ENCODE data around the gene CTNNB1.

The CTNNB1 gene

DNA sequence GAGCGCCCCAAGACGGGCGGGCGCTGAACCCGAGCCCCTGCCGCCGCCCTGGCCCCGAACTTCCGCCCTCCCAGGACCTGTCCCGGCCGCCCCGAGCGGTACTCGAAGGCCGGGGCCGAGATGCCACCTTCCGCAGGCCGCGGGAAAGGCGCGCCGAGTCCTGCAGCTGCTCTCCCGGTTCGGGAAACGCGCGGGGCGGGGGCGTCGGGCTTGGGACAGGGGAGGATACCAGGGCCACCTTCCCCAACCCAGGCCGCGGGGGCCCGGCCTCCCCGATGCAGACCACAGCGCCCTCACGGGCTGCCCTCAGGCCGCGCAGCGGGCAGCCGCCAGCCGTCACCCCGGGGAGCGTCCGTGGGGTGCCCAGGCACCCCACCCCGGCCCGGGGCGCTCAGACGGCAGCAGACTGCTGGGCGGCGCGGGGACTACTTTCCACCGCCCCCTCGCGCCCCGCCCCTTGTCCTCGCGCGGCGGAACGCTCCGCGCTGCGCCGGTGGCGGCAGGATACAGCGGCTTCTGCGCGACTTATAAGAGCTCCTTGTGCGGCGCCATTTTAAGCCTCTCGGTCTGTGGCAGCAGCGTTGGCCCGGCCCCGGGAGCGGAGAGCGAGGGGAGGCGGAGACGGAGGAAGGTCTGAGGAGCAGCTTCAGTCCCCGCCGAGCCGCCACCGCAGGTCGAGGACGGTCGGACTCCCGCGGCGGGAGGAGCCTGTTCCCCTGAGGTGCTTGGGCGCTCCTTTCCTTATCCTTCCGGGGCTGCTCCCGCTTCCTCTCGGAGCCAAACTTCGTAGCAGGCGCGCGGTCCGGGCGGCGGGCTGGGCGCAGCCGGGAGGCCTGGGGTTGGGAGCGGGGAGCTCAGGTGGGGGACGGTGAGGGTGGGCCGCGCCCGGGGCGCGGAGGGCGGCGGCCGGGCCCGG lies at the start of gene CTNNB1:
Gene CTNNB1 (plus strand): TSS at position 556 of the 916 bp plus-strand sequence. CDS start 24,564 bp downstream, outside the sequence.
- peak; percentile 79 for DNase-seq (ENCODE audit: low spot score)

DNA sequence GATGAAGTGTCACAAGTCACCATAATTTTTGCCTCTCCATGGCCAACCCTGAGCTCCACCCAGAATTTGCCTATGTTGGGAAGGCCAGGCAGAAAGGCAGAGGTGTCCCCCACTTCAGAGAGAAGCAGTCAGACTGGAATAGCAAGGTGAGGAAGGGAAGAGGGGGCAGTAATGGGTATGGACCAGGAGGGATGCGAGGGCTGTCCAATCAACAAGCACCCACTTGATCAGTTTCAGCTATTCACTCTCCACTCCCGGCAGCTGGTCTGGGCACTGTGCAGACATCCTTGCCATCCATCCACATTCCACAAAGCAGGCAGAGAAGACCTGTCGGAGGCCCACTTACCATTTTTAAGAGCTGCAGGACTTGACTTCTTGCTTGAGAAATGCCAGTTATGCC lies 43.5 kb upstream of the CTNNB1 start:
- DNase-seq (ENCODE audit: low spot score), result no peak

DNA sequence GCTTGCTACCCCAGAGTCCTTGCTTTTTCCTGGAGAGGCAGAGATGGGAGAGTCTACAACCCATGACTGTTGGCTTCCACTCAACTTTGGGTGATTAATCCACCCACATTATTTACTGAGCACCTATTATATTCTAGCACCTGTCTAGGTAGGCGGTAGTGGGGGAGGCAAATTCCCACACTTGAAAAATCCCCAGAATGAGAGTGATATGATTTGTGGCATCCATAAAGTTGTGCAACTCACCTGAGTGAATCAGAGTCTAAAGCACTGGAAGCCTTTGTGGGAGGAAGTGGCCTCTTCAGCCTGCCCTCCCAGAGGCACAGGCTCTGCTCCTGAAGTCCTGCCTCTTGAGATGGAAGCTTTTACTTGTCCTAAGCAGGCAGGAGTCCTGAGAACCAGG lies 40.4 kb upstream of the CTNNB1 start:
- DNase-seq (ENCODE audit: low spot score), result no peak

DNA sequence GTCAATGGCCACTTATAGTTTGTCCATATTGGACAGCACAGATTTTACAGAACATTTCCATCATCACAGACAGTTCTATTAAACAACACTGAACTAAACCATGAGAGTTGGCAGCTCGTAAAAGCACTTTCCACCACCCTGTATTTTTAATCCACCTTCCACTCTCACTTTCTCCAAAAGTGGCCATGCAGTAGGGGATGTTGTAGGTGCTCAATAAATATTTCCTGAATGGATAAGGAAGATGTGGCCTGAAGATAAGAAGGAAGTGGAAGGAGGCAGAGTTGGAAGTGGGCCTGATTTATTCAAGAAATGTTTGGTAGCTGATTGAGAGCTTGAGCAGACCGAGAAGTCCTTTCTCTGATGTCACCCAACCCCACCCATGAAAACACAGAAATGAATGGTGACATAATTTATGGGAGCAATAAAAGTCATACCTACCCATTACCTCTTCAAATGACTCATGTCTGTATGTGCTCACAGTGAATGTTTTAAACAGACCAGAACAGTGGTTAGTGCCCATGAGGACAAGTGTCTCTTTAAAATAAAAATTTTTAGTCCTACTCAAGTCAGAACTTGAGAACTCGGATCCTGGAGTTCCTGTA lies 39.6 kb upstream of the CTNNB1 start:
- DNase-seq (ENCODE audit: low spot score), result no peak

DNA sequence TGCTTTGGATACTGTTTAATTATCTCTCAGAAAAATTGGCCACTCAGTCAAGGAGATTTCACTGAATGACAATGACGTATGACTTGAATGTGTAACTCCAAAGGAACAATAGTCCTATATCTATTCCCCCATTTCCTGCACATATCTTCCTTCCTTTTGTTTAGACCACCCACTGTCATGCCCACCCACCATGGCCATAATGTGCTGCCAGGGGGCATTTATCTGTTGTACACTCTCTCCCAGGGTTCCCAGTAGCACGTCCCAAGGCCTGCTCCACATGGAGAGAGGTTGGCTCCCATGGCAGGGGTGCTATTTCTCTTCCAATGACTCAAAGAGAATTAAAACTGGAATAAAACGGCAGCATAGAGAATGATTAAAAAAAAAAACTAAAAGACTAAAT lies 36.8 kb upstream of the CTNNB1 start:
- no peak for DNase-seq (ENCODE audit: low spot score)

DNA sequence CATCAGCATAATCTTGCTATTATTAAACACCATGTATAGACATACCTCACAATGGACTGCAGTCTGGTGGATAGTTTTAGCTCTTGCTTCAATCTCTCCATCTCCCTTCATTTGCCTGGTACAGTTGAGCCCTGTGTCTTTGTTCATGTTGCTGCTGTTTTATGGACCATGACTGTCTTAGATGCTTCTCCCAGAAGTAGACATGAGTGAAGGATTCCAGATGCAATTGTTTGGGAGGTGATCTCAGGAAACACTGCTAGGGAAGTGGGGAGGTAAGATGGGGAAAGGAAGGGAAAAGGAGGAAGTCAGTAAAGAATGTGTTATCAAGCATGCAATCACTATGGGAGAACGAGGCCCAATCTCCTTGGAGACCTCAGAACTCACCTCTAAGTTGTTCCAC lies 36.3 kb upstream of the CTNNB1 start:
- DNase-seq (ENCODE audit: low spot score), result no peak

DNA sequence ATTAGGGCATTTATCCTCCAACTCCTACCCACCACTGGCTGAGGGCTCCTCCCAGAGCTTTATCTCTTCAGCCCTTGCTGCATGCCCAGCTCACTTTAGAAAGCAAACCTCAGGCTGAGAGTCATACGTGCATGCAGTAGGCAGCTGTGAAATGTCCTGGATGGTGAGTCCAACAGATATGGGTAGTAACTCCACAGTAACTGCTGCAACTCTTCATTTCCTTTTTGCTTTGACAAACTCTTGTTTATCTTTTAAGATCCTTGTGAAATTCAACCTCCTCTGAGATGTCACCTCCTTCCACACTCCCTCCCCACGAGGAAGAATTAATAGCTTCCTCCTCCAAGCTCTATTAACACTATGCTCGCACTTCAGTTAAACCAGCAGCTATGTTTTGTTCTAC lies 35.9 kb upstream of the CTNNB1 start:
- DNase-seq (ENCODE audit: low spot score), result no peak

DNA sequence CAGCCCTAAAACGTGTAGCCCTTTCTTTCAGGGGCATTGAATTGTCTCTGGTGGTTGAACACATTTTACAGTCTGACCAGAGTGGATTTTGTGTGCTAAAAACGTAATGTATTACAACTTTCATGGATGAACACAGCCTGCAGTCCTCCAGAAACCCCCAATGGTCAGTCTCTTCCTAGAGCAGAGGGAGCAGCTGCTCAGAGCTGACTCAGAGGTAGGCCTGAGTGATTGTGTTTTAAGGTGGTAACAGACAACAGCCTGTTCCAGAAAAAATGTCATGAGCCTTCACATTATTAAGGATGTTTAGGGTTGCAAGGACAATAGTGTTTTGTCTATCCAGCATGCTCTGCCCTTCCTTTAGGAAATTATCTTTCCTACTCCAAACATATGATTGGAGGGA lies 34.5 kb upstream of the CTNNB1 start:
- DNase-seq (ENCODE audit: low spot score), result no peak

DNA sequence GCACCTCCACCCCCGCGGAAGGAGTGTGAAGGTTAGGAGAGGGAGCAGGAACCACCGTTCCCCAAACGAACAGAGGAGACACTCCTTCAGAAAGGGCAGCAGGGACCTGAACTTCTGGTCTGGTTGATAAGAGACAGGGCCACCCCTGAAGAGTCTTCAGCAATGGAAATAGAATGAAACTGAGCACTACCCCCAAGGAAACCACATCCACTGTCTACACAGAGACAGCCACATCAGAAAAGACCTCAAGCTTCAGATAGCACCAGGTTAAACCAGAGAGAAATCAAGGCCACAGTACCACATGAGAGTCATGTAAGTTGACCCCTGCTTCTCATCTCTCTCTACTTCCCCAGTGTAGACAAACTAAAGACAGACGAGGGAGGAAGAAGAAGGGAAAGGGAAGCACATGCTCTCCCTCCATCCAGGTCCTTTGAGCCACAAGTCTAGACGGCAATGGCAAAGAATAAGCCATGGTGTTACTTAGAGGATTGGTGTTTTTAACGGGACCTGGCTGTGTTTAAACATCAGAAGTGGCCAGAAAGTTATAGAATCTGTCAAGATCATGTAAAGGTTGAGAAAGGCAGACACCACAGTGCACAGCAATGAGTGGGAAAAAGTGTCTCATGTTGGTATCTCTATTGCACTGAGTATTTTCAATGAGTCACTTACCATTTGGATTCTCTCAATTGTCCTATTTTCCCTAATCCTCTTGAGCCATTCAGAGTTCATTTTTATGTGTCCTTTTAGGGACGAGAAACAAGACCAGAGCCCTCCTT lies 31.4 kb upstream of the CTNNB1 start:
- DNase-seq (ENCODE audit: low spot score), result no peak

DNA sequence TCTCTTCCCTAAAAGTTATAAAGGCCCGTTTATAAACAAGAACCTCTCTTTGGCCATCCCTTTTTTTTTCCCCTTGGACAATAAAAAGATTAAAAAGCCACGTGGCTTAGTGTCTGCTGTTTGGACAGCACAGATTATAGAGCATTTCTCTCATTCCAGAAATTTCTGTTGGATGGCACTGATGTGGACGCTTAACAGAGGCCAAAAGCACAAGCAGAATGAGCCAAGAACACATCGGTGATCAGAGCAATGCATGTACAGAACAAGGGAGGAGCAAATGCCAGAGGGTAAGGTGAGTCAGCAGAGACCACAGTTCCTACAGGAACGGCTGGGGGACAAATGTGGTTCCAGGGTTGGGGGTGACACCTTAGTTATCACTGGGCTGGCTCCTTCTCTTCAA lies 30.3 kb upstream of the CTNNB1 start:
- DNase-seq (ENCODE audit: low spot score), result no peak

DNA sequence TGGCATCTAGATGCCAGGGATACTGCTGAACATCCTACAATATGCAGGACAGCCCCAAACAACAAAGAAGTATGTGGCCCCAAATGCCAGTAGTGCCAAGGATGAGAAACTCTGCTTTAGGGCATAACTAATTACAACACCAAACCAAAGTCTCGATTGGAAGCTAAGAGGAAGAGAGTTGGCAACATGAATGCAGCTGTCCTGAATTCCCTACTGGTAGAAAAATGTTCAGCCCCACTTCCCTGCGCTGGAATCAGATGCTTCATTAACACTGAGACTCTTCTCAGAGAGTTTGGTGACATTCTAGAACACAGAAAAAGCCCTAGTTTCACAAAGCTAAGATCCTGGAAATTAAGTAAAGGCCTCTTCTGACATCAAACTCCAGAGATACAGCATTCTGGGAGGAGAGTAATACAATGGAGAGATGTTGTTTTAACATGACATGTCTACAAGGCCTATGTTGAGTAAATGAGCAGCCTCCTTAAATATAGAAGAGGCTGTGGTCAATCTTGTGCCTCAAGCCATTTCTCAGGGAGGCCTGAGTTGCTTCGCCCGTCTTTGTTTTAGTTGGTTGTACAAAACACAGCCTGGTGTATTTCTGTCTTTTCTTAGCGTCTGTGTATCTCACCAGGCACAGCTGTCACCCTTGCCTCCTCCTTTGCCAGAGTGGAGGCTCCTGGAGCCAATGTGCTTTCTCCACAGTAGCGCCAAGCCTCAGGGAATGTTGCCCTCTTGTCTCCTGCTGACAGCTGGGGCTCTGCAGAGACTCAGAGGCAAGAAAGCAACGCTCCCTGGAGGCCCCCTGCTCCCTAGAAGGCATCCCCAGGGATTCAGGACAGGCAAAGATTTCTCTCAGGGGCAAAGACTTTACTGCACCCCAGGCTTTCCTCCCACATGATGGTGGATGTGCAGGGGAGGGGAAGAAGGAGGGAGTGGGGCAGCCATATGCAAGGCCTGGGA lies 25.1 kb upstream of the CTNNB1 start:
- no peak for DNase-seq (ENCODE audit: low spot score)

DNA sequence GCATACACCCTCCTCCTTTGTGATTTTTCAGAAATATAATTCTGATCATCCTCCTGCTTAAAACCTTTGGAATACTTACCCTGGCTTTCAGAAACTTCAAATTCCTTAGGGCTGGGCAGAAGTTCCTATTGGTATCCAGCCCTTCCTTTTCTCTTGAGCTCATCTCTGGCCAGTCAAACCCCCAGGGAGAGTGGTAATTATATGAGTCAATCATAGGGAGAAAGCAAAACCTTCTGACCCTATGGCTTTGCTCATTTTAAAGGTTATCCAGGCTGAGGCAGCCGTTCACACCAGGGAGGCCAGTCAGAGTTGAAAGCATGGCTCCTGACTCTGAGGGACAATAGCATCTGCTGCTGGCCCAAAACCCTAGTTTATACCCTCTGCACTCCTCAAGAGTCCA lies 23.9 kb upstream of the CTNNB1 start:
- DNase-seq (ENCODE audit: low spot score), result no peak

DNA sequence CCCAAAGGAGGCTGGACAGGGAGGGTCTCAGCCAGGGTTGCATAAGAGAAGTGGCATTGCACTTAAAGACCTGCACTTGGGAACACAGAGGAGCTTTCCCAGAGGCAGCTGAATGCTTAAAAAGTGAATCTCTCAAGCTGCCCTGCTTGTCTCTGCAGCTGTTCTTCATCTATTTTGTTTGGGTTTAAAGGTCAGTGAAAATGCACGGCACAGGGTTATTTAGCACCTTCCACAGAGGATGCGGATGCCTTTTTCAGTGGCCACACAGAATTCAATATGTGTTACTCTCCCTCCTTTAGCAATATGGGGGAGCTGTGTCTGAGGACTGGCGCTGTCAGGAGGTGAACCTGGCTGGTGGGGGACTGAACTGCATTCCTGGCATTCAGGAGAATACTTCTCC lies 22.7 kb upstream of the CTNNB1 start:
- no peak for DNase-seq (ENCODE audit: low spot score)

DNA sequence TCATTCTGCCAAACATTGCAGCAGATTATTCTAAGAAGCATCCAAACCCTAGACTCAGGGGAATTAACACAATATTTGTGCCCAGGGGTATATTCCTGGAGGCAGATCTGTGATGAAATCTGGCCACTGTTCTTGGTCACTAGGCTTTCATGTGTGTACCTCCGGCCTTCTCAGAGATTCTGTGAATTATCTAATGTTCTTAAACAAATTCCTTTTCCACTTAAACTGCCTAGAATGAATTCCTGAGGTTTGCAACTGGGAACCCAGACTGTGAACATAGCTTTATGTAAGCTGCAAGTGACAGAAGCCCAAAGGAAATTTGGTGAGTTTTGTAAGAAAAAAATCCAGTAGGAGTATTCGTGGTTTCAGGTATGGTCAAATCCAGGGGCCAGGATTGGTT lies 20.7 kb upstream of the CTNNB1 start:
- DNase-seq (ENCODE audit: low spot score), result no peak

DNA sequence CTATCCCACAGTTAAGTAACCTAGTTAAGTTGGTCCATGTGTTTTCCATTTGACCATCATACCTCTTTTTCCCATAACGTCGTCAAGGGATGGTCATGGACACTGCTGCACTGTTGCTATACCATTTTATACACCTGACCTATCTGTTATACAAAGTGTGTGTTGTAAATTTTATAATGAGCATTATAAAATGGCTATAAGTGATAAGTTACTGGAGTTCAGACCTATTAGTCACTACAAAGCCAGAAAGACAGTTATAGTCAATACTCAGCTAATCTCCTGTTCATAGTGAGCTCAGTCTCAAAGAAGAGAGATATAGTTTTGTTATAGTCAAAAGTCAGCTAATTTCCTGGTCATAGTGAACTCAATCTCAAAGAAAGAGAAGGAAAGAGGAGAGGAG lies 18.9 kb upstream of the CTNNB1 start:
- DNase-seq (ENCODE audit: low spot score), result no peak

DNA sequence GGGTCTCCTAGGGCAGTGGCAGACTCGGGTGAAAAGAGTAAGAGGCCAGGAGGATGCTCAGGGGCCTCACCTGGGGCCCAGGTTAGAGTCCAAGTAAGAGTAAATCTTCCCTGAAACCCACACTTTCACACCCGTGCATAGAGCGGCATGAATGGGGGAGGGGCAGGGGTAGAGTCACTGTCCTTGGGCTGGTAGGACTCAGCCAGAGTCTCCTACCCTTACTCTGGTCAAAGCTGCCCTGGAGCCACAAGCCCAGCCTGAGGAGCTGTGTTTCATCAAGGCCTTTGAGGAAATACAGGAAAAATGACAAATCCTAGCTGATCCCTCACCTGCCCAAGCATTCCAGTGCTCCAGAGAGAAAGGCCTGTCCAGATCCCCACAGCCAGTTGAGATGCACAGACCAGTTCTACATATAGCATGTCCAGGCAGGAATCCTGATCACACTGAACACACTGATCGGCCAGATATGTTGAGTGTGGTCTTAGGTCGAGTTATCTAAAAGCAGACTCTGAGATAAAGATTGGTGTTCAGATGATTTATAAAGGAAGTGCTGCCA lies 16.7 kb upstream of the CTNNB1 start:
- no peak for DNase-seq (ENCODE audit: low spot score)

DNA sequence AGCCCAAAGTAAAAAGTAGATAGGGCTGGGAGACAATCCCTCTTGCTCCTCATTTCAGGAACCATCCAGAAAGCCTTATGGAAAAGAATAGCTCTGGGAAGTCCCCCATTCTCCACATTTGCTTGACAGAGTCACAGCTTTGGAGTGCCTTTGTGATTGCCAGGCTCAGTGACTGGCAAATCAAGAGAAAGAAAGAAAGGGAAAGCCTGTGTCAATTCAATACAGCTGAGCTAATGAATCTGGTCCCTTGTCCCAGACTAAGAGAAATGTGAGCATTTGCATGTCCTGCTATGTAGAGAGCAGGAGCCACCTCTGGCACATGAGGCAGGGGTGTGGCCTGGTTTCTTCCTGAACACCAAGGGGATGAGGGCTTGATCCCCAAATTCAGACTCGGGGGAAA lies 14.9 kb upstream of the CTNNB1 start:
- DNase-seq (ENCODE audit: low spot score), result no peak

DNA sequence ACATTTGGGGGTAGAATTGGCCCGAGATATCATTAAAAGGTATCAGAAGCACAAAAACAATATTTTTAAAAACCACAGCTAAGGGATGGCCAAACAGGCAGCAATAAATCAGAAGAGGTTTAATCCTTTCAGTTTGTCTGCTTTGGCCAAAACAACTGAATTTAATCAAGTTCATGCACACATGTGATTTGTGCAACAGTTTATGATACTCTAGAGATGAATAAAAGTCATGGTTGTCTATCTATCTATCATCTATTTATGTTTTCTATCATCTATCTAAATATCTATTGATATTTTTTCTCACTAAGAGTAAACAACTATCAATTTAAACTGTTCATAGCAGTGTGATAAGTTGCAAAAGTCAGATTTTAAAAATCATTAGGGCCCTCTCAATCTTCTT lies 13.0 kb upstream of the CTNNB1 start:
- no peak for DNase-seq (ENCODE audit: low spot score)

DNA sequence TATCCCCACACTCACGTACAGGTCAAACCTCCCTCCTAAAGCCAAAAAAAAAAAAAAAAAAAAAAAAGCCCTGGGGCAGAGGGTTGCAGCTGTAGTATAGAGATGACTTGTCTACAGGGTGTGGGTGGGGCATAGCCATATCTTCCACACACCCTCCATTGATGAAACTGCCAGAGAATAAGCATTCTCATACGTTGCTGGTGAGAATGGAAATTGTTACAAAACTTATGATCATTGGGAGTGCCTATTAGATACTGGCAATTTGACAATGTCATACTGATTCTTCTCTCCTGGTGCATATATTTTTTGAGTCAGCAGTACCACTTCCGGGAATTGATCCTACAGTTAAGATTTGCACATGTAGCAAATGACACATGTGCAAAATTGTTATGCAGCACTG lies 11.0 kb upstream of the CTNNB1 start:
- DNase-seq (ENCODE audit: low spot score), result no peak

DNA sequence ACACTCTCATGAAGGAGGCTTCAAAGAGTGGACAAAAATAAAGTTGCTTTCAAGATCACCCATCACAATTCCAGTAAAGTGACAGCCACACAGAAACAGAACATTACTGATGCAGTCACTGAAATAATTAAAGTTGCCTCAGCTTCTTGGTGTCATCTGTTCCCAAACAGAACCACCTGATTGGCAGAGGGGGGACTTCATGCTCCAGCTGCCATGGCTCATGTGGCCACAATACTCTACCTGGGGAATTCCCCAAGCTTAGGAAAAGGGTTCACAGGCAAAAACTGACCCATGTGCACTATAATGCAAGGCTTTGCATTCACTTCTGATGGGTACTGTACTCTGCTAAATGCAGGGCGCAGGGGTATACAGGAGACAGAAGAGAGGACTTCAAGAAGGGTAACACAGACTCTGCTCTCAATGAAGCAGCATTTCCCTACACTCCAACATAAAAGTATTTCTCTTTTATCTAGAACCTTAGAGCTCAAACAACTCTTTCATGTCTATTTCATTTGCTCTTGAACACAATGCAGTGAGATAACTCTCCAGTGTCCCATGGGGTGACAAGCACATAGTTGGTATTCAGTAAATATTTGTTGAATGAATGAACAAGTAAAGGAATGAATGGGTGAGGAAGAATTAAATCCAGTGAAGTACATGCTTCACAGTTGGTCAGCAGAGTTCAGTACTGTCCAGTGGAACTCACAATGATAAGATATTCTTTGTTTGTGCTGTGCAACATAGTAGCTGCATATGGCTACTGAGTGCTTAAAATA lies 8.6 kb upstream of the CTNNB1 start:
- DNase-seq (ENCODE audit: low spot score), result no peak

DNA sequence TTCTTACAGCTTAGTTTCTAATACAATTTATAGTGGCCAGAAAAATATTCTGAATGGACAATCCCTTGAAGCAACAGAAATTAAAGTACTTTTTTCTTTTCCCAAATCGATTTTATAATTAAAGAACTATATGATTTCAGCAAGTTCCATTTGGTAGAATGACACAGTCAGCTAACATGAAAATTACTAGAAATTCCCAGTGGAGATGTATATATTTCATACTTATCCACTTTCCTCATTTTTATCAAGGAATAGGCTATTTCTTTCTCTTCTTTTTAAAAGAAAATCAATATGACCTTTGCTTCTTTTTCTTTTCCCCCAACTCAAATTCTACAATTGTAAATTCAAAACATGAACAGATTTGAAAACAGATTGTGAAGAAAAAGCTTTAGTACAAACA lies 6.4 kb upstream of the CTNNB1 start:
- no peak for DNase-seq (ENCODE audit: low spot score)

Data from kidney capillary endothelial cell (primary cell).